NCI-H526 (cell line): ENCODE results near the gene GRK3.
"Not testable (repeated sequence)": the region's sequence is repeated elsewhere in the genome, so short reads cannot be mapped to it uniquely, and the experiment has no call there.

Experiments used
- DNase-seq, 2 experiments: peaks; one replicate each; lab custom pipeline; 2025; lab: John Stamatoyannopoulos, UW

The GRK3 gene

GRCh38 chr22:25564320-25564978 lies at the start of gene GRK3:
Gene GRK3, plus strand, starts transcription at chr22:25564675. Its CDS starts 366 bp downstream, at chr22:25565041.
- DNase-seq, result peak; percentile 20 to 84

GRCh38 chr22:25518000-25518663 lies 46.3 kb upstream of the GRK3 start:
- no peak for DNase-seq

GRCh38 chr22:25525376-25525775 lies 39.1 kb upstream of the GRK3 start:
- no peak for DNase-seq

- DNase-seq, result not testable (repeated sequence)
These were observed 38.5 kb upstream of the GRK3 start for GRCh38 chr22:25525804-25526584.

GRCh38 chr22:25527016-25527415 lies 37.5 kb upstream of the GRK3 start:
- not testable (repeated sequence) for DNase-seq

GRCh38 chr22:25528068-25528467 lies 36.4 kb upstream of the GRK3 start:
- not testable (repeated sequence) for DNase-seq

- DNase-seq, result not testable (repeated sequence)
These were observed 35.4 kb upstream of the GRK3 start for GRCh38 chr22:25529059-25529458.

GRCh38 chr22:25529541-25530137 lies 34.8 kb upstream of the GRK3 start:
- DNase-seq, result not testable (repeated sequence)

- not testable (repeated sequence) for DNase-seq
These were observed 32.8 kb upstream of the GRK3 start for GRCh38 chr22:25531677-25532076.

GRCh38 chr22:25534724-25535123 lies 29.8 kb upstream of the GRK3 start:
- DNase-seq, result no peak

- DNase-seq, result no peak
These were observed 27.9 kb upstream of the GRK3 start for GRCh38 chr22:25536589-25536988.

GRCh38 chr22:25540166-25540907 lies 24.1 kb upstream of the GRK3 start:
- no peak for DNase-seq

GRCh38 chr22:25540908-25541660 lies 23.4 kb upstream of the GRK3 start:
- no peak for DNase-seq

GRCh38 chr22:25542191-25542590 lies 22.3 kb upstream of the GRK3 start:
- no peak for DNase-seq

- no peak for DNase-seq
These were observed 21.6 kb upstream of the GRK3 start for GRCh38 chr22:25542720-25543402.

- DNase-seq, result no peak
These were observed 19.3 kb upstream of the GRK3 start for GRCh38 chr22:25545146-25545545.

GRCh38 chr22:25545672-25546071 lies 18.8 kb upstream of the GRK3 start:
- DNase-seq, result no peak

- DNase-seq, result no peak
These were observed 18.2 kb upstream of the GRK3 start for GRCh38 chr22:25546242-25546641.

GRCh38 chr22:25546751-25547150 lies 17.7 kb upstream of the GRK3 start:
- DNase-seq, result no peak

GRCh38 chr22:25548866-25549464 lies 15.5 kb upstream of the GRK3 start:
- DNase-seq, result no peak
